H9 (cell line): ENCODE data around the gene CEP152. TPM values are rescaled to one million over a fixed set of nuclear protein-coding genes. Genes with fewer than 3 reads are reported as not detected.
"Not testable (repeated sequence)": the region's sequence is repeated elsewhere in the genome, so short reads cannot be mapped to it uniquely, and the experiment has no call there.

ENCODE experiments used
- DNase-seq: peaks from one replicate; pipeline ENCODE4 v3.0.0-alpha.2; 2017
- H2AFZ ChIP-seq: one replicate; pipeline ENCODE4 v1.6.1; 2013; ENCODE audit warnings: mild to moderate bottlenecking, low read length, control low read depth, moderate library complexity
- H2AK5ac ChIP-seq: 2 replicates; pipeline ENCODE4 v1.6.1; 2013; ENCODE audit warnings: low read length, control low read depth, mixed read lengths; ENCODE audit not compliant: insufficient read length
- H2BK120ac ChIP-seq: one replicate; pipeline ENCODE4 v1.6.1; 2013; ENCODE audit warnings: low read depth, mild to moderate bottlenecking, low read length, control low read depth, inconsistent platforms; ENCODE audit not compliant: poor library complexity, severe bottlenecking
- H2BK12ac ChIP-seq: 2 replicates; pipeline ENCODE4 v1.6.1; 2013; ENCODE audit warnings: low read length, control low read depth, mixed read lengths, low read depth; ENCODE audit not compliant: insufficient read length
- H2BK15ac ChIP-seq: 2 replicates; pipeline ENCODE4 v1.6.1; 2013; ENCODE audit warnings: low read depth, low read length, control low read depth
- H2BK20ac ChIP-seq: one replicate; pipeline ENCODE4 v1.6.1; 2013; ENCODE audit warnings: low read depth, mild to moderate bottlenecking, low read length, control low read depth, inconsistent platforms; ENCODE audit not compliant: poor library complexity, severe bottlenecking
- H2BK5ac ChIP-seq: 2 replicates; pipeline ENCODE4 v1.6.1; 2013; ENCODE audit warnings: low read length, control low read depth, mixed read lengths; ENCODE audit not compliant: insufficient read length
- H3K14ac ChIP-seq: 2 replicates; pipeline ENCODE4 v1.6.1; 2013; ENCODE audit warnings: low read length, control low read depth; ENCODE audit not compliant: insufficient read depth
- H3K18ac ChIP-seq: 2 replicates; pipeline ENCODE4 v1.6.1; 2013; ENCODE audit warnings: low read depth, mild to moderate bottlenecking, mixed read lengths, low read length, control low read depth; ENCODE audit not compliant: insufficient read length
- H3K23ac ChIP-seq: 2 replicates; pipeline ENCODE4 v1.6.1; 2013; ENCODE audit warnings: low read length, control low read depth, mixed read lengths, low read depth; ENCODE audit not compliant: insufficient read length
- H3K23me2 ChIP-seq: 2 replicates; pipeline ENCODE4 v1.6.1; 2013; ENCODE audit warnings: low read depth, mild to moderate bottlenecking, mixed read lengths, low read length, control low read depth; ENCODE audit not compliant: insufficient read length, poor library complexity, severe bottlenecking
- H3K27ac ChIP-seq: 2 replicates; pipeline ENCODE4 v1.5.1; 2013; ENCODE audit warnings: low read length, control low read depth, mixed read lengths, low read depth; ENCODE audit not compliant: insufficient read length
- H3K27me3 ChIP-seq: 2 replicates; pipeline ENCODE4 v1.6.1; 2013; ENCODE audit warnings: low read length, control low read depth, inconsistent platforms; ENCODE audit not compliant: insufficient read depth
- H3K4ac ChIP-seq: 2 replicates; pipeline ENCODE4 v1.6.1; 2013; ENCODE audit warnings: low read depth, mild to moderate bottlenecking, control low read depth, inconsistent platforms, low read length, moderate library complexity
- H3K4me1 ChIP-seq: 2 replicates; pipeline ENCODE4 v1.6.1; 2013; ENCODE audit warnings: low read length, control low read depth, inconsistent platforms; ENCODE audit not compliant: insufficient read depth
- H3K4me2 ChIP-seq: 2 replicates; pipeline ENCODE4 v1.6.1; 2013; ENCODE audit warnings: low read length, control low read depth, mixed read lengths; ENCODE audit not compliant: insufficient read length, insufficient read depth
- H3K56ac ChIP-seq: 2 replicates; pipeline ENCODE4 v1.6.1; 2013; ENCODE audit warnings: low read depth, mild to moderate bottlenecking, mixed read lengths, low read length, control low read depth; ENCODE audit not compliant: insufficient read length
- H3K79me1 ChIP-seq: 2 replicates; pipeline ENCODE4 v1.6.1; 2013; ENCODE audit warnings: low read depth, mild to moderate bottlenecking, moderate library complexity, low read length, control low read depth, inconsistent platforms; ENCODE audit not compliant: insufficient read depth, poor library complexity, severe bottlenecking
- H3K79me2 ChIP-seq: 2 replicates; pipeline ENCODE4 v1.6.1; 2013; ENCODE audit warnings: low read length, control low read depth, inconsistent platforms; ENCODE audit not compliant: insufficient read depth
- H3K9ac ChIP-seq: 2 replicates; pipeline ENCODE4 v1.6.1; 2013; ENCODE audit warnings: low read length, control low read depth, mixed read lengths; ENCODE audit not compliant: insufficient read length; ENCODE audit errors: extremely low read depth
- H3K9me3 ChIP-seq: one replicate; pipeline ENCODE4 v1.6.1; 2013; ENCODE audit warnings: low read depth, low read length, inconsistent platforms; ENCODE audit not compliant: control insufficient read depth
- H3T11ph ChIP-seq: one replicate; pipeline ENCODE4 v1.6.1; 2013; ENCODE audit warnings: mild to moderate bottlenecking, low read length, control low read depth, inconsistent platforms
- H4K20me1 ChIP-seq: one replicate; pipeline ENCODE4 v1.6.1; 2013; ENCODE audit not compliant: control insufficient read depth, insufficient read length, insufficient read depth
- H4K5ac ChIP-seq: 2 replicates; pipeline ENCODE4 v1.6.1; 2013; ENCODE audit warnings: low read depth, mild to moderate bottlenecking, mixed read lengths, low read length, control low read depth; ENCODE audit not compliant: insufficient read length
- H4K8ac ChIP-seq: replicated peaks from 2 replicates; pipeline ENCODE4 v1.6.1; 2013; ENCODE audit warnings: low read length, control low read depth, mixed read lengths, low read depth; ENCODE audit not compliant: insufficient read length
- H4K91ac ChIP-seq: 2 replicates; pipeline ENCODE4 v1.6.1; 2013; ENCODE audit warnings: low read depth, mild to moderate bottlenecking, moderate library complexity, mixed read lengths, low read length, control low read depth; ENCODE audit not compliant: insufficient read length
- H3K27ac Mint-ChIP-seq, 3 experiments: 2 replicates in 2 of 3; 3 replicates in 1 of 3; pipeline ENCODE4 v1.8.0; 2020 to 2021; ENCODE audit warnings: mixed read lengths in 3 of 3, mild to moderate bottlenecking in 1 of 3, moderate library complexity in 1 of 3
- H3K27me3 Mint-ChIP-seq: 2 replicates; pipeline ENCODE4 v1.8.0; 2021; ENCODE audit warnings: low read depth, mild to moderate bottlenecking, moderate library complexity, mixed read lengths
- H3K36me3 Mint-ChIP-seq, 3 experiments: 2 replicates in 2 of 3; 3 replicates in 1 of 3; pipeline ENCODE4 v1.8.0; 2020 to 2021; ENCODE audit warnings: low read depth in 3 of 3, mixed read lengths in 3 of 3; ENCODE audit not compliant: insufficient read depth in 1 of 3
- H3K4me1 Mint-ChIP-seq, 2 experiments: 2 replicates each; pipeline ENCODE4 v1.8.0; 2020; ENCODE audit warnings: mixed read lengths in 2 of 2
- H3K4me3 Mint-ChIP-seq, 2 experiments: 2 replicates in 1 of 2; 3 replicates in 1 of 2; pipeline ENCODE4 v1.8.0; 2020 to 2021; ENCODE audit warnings: mild to moderate bottlenecking in 2 of 2, mixed read lengths in 2 of 2, moderate library complexity in 1 of 2
- H3K9me3 Mint-ChIP-seq, 2 experiments: 2 replicates in 1 of 2; 3 replicates in 1 of 2; pipeline ENCODE4 v1.8.0; 2020; ENCODE audit warnings: mild to moderate bottlenecking in 2 of 2, mixed read lengths in 2 of 2, moderate library complexity in 1 of 2
- WGBS: extraction: QIAGEN DNeasy Blood & Tissue Kit; methylation state at CpG from one replicate; pipeline ENCODE4 v1.1.7; 2013; ENCODE audit warnings: missing lambda C conversion rate, low lambda C conversion rate, mixed read lengths; ENCODE audit not compliant: insufficient read length; ENCODE audit errors: extremely low coverage; 5-methylcytosine and 5-hydroxymethylcytosine counted together
- total RNA-seq: library from RNA; stranded (reverse); gene quantifications from 2 replicates; pipeline ENCODE4 v1.2.1, GENCODE V29; 2021
- TF ChIP-seq, protein P1 (sequence below): fragments of 200-600 bp; sonication (generic); conservative IDR thresholded peaks from 3 replicates; pipeline ENCODE4 v1.8.0; 2021; ENCODE audit warnings: antibody characterized with exemption, mild to moderate bottlenecking

CEP152 gene
- total RNA-seq, 1 experiment from 2014 or later: 10.9 TPM

DNA sequence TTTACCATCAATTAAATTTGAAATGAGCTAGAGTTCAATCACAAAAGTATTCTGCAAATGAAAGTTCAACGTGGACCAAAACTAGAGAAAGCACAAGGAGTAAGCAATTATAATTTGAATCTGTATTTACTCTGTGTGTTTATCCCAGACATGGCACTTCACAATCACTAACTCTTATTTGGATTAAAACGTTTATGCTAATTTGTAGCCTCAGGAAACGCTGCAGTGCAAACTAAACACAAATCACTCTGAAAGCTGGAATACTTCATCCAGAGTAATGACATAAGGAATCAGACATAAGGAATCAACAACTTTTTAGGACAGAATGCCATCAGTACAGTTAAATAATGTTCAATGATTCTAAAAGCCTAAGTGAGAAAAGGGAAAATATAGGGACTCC lies 18.5 kb downstream of the CEP152 start:
- no peaks in the 10 kb centered on the region for H3K79me2 ChIP-seq
- Mint-ChIP-seq H3K9me3 (no peaks in the 10 kb centered on the region), H3K4me1 (peaks cover 3 to 7% of the 10 kb centered on the region in 2 experiments), H3K36me3 (peaks cover 11 to 54% (median 37%) of the 10 kb centered on the region in 3 experiments; a peak in 6 of 7 replicates), H3K27me3 (no peaks in the 10 kb centered on the region), H3K27ac (no peak overlapping the region), H3K4me3 (no peak overlapping the region)
- H3K23ac ChIP-seq: no peak overlapping the region
- no peak overlapping the region for H3K4ac ChIP-seq
- no peaks in the 10 kb centered on the region for H3K23me2 ChIP-seq
- H3K56ac ChIP-seq: no peak overlapping the region
- no peaks in the 10 kb centered on the region for H4K20me1 ChIP-seq
- no peak overlapping the region for H3K9ac ChIP-seq
- no CpG with 5 or more reads among the region's 3 CpGs for WGBS
- no peak overlapping the region for H2AFZ ChIP-seq
- H3K18ac ChIP-seq: no peak overlapping the region
- H3K27me3 ChIP-seq: no peaks in the 10 kb centered on the region
- no peak overlapping the region for H4K91ac ChIP-seq
- no peaks in the 10 kb centered on the region for H3K79me1 ChIP-seq
- no peak overlapping the region for H3T11ph ChIP-seq
- TF ChIP-seq, protein P1, sequence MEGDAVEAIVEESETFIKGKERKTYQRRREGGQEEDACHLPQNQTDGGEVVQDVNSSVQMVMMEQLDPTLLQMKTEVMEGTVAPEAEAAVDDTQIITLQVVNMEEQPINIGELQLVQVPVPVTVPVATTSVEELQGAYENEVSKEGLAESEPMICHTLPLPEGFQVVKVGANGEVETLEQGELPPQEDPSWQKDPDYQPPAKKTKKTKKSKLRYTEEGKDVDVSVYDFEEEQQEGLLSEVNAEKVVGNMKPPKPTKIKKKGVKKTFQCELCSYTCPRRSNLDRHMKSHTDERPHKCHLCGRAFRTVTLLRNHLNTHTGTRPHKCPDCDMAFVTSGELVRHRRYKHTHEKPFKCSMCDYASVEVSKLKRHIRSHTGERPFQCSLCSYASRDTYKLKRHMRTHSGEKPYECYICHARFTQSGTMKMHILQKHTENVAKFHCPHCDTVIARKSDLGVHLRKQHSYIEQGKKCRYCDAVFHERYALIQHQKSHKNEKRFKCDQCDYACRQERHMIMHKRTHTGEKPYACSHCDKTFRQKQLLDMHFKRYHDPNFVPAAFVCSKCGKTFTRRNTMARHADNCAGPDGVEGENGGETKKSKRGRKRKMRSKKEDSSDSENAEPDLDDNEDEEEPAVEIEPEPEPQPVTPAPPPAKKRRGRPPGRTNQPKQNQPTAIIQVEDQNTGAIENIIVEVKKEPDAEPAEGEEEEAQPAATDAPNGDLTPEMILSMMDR: no peak
- no peak for DNase-seq
- no peak overlapping the region for H2BK12ac ChIP-seq
- no peak overlapping the region for H2BK15ac ChIP-seq
- no peak overlapping the region for H2BK120ac ChIP-seq
- H3K4me2 ChIP-seq: no peak overlapping the region
- no peak overlapping the region for H2BK20ac ChIP-seq
- H2BK5ac ChIP-seq: no peak overlapping the region
- no peak overlapping the region for H4K8ac ChIP-seq
- H3K4me1 ChIP-seq: no peaks in the 10 kb centered on the region
- H4K5ac ChIP-seq: no peak overlapping the region
- no peak overlapping the region for H2AK5ac ChIP-seq
- no peak overlapping the region for H3K14ac ChIP-seq
- H3K27ac ChIP-seq: no peak overlapping the region
- H3K9me3 ChIP-seq: no peaks in the 10 kb centered on the region

DNA sequence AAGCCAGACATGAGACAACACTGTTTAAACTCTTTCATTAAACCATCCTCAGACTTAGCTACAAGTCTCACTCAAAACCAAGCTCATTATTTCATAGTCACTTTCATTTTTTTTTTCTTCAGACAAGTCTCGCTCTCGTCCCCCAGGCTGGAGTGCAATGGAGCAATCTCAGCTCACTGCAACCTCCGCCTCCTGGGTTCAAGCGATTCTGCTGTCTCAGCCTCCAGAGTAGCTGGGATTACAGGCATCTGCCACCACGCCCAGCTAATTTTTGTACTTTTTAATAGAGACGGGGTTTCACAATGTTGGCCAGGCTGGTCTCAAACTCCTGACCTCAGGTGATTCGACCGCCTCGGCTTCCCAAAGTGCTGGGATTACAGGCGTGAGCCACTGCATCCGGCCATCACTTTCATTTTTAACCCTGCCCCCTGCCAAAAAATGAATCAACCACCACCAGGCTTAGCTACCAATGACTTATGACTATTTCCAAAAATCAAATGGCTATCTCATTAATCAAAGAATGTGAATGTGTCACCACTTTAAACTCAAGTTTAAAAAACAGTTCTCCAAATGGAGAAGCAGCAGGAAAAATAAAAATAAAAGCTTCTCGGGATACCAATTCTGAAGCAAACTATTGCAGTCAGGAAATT lies 20.3 kb downstream of the CEP152 start:
- H3K4me1 ChIP-seq, DNase-seq: not testable (repeated sequence)

More for the DNA sequence above, 20.3 kb downstream of the CEP152 start:
- not testable (repeated sequence) for H3K79me2 ChIP-seq, H3T11ph ChIP-seq, H3K4ac ChIP-seq, H3K9me3 Mint-ChIP-seq, H3K79me1 ChIP-seq, H2AK5ac ChIP-seq, H2BK15ac ChIP-seq, H3K23me2 ChIP-seq, H2BK120ac ChIP-seq, H4K5ac ChIP-seq, H2AFZ ChIP-seq, H2BK5ac ChIP-seq, H3K27me3 ChIP-seq, H3K9ac ChIP-seq, H3K14ac ChIP-seq, H4K91ac ChIP-seq, H3K4me2 ChIP-seq, H3K56ac ChIP-seq, H3K4me1 Mint-ChIP-seq, H4K8ac ChIP-seq, H3K4me3 Mint-ChIP-seq, H2BK20ac ChIP-seq, H3K27me3 Mint-ChIP-seq, H4K20me1 ChIP-seq, H3K18ac ChIP-seq, H3K23ac ChIP-seq, H3K9me3 ChIP-seq, H2BK12ac ChIP-seq, H3K27ac ChIP-seq
- WGBS: no CpG with 5 or more reads among the region's 12 CpGs
- Mint-ChIP-seq H3K27ac (peak overlapping the region in 1 of 3 experiments; percentile 53; a peak in 1 of 7 replicates), H3K36me3 (peaks cover 8 to 46% (median 33%) of the 10 kb centered on the region in 3 experiments; a peak in 6 of 7 replicates)
